Testis (tissue), 2 donors: ENCODE measurements around the gene NAT16.

Experiments used
- POLR2A ChIP-seq: fragments of 450-650 bp; IDR thresholded peaks from one replicate; pipeline ENCODE4 v1.6.1; 2017; ENCODE audit warnings: antibody characterized with exemption, mild to moderate bottlenecking, moderate library complexity
- TF ChIP-seq, protein P1 (sequence below), 3 experiments: fragments of 450-650 bp in 2 of 3; fragments of 200-600 bp in 1 of 3; sonication (generic) in 1 of 3; IDR thresholded peaks; one replicate each; pipeline ENCODE4 v1.5.1; 2016 to 2019; ENCODE audit warnings: antibody characterized with exemption in 3 of 3, mild to moderate bottlenecking in 2 of 3, moderate library complexity in 1 of 3

DNA sequence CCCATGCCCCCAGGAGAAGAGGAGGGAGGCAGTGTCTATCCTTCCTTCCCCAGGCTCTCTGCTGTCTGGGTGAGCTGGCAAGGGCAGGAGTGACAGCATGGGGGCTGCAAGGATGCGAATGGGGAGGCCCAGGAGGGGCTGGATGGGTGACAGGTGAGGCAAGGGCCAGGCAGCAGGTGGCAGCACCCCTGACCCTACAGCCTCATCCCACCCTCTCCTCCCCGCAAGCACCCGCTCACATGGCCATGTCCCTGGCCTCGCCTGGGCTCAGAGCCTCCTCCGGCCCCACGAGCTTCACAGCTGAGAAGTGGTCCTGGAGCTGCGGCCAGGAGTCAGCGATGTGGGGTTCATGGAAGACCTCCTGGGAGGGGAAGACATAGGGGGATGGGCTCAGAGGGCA lies 31.9 kb upstream of the NAT16 start:
- TF ChIP-seq, protein P1, sequence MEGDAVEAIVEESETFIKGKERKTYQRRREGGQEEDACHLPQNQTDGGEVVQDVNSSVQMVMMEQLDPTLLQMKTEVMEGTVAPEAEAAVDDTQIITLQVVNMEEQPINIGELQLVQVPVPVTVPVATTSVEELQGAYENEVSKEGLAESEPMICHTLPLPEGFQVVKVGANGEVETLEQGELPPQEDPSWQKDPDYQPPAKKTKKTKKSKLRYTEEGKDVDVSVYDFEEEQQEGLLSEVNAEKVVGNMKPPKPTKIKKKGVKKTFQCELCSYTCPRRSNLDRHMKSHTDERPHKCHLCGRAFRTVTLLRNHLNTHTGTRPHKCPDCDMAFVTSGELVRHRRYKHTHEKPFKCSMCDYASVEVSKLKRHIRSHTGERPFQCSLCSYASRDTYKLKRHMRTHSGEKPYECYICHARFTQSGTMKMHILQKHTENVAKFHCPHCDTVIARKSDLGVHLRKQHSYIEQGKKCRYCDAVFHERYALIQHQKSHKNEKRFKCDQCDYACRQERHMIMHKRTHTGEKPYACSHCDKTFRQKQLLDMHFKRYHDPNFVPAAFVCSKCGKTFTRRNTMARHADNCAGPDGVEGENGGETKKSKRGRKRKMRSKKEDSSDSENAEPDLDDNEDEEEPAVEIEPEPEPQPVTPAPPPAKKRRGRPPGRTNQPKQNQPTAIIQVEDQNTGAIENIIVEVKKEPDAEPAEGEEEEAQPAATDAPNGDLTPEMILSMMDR (IDR thresholded peaks at IDR 0.05): no peak
- TF ChIP-seq POLR2A: no peak
